ENCODE measurements around the gene ARSK. TPM values are rescaled to one million over a fixed set of nuclear protein-coding genes. Genes with fewer than 3 reads are reported as not detected.

ARSK gene
- total and polyA plus RNA-seq, 10 of the 15 experiments (the other 5 are each of a cell fraction or from before 2014, with no cell fraction given): 1.6 to 9.5 (median 5.8) TPM

GRCh38 chr5:95647886-95648860 is 93.3 kb downstream of the ARSK start:
- POLR2A ChIA-PET: interaction anchor here (0.6 to 2.0 kb wide), 7 partner anchors 82 to 901 kb away, joined by 4 to 12 read pairs (median 7); partner anchors contain the start of genes GLRX and RHOBTB3
- Histone ChIP-seq H3K79me2 (ENCODE audit: control insufficient read depth, insufficient read depth, low read length) (no peaks in the 10 kb centered on the region), H3K27ac (ENCODE audit: control insufficient read depth, insufficient read depth) (no peak overlapping the region), H4K20me1 (ENCODE audit: control insufficient read depth, insufficient read depth) (no peaks in the 10 kb centered on the region), H3K9me3 (replicated peaks; ENCODE audit: control insufficient read depth, insufficient read depth, low read length) (no peaks in the 10 kb centered on the region), H3K27me3 (replicated peaks in 1 of 2; ENCODE audit: control insufficient read depth in 2 of 2, insufficient read depth in 2 of 2, low read length in 1 of 2) (no peaks in the 10 kb centered on the region), H3K9ac (ENCODE audit: control insufficient read depth, insufficient read depth, low read length) (no peak overlapping the region), H3K4me3 (0 out of 2 replicates have a peak overlapping the region, but pooled peaks have one; percentile 26), H3K36me3 (ENCODE audit: control insufficient read depth in 2 of 2, insufficient read depth in 2 of 2, low read length in 1 of 2) (no peaks in the 10 kb centered on the region), H3K4me1 (ENCODE audit: control insufficient read depth, insufficient read depth, low read length) (peaks cover 5% of the 10 kb centered on the region), H2AFZ (ENCODE audit: control insufficient read depth, low read depth, low read length) (peak overlapping the region; percentile 24; the same call in 1 of the 2 replicates), H3K4me2 (ENCODE audit: control insufficient read depth, insufficient read depth) (peak overlapping the region; percentile 54)
- no TSS peak for BruUV-seq (replicated peaks)
- SMC1A ChIA-PET (ENCODE audit: uncharacterized antibody, unreplicated experiment): interaction anchor here (0.6 to 7.6 kb wide), 15 partner anchors 11 to 1025 kb away, joined by 3 to 168 read pairs (median 7); partner anchors contain the start of gene GLRX
- RAD21 ChIA-PET (ENCODE audit: unreplicated experiment): interaction anchor here (0.6 to 7.4 kb wide), 10 partner anchors 15 to 221 kb away, joined by 3 to 98 read pairs (median 6); partner anchors contain the start of gene RHOBTB3
- ATAC-seq (peak; percentile 12; the same call in 2 of the 3 replicates), DNase-seq (ENCODE audit: low read depth, low spot score) (no peak), FAIRE-seq (no peak)
- TF ChIP-seq SMC3 (IDR thresholded peaks at IDR 0.05; ENCODE audit: borderline replicate concordance, low read length) (no peak), SPI1 (IDR thresholded peaks at IDR 0.05; ENCODE audit: borderline replicate concordance, insufficient read depth, low read depth, low read length) (peak; percentile 21; the same call in 1 of the 2 replicates), PKNOX1 (IDR thresholded peaks at IDR 0.05) (peak; percentile 23; the same call in 1 of the 2 replicates), BACH1 (IDR thresholded peaks at IDR 0.05; ENCODE audit: borderline replicate concordance) (peak; percentile 50; the same call in 1 of the 2 replicates)
- WGBS (ENCODE audit: insufficient coverage, insufficient replicate concordance, low lambda C conversion rate, missing lambda C conversion rate): 15% methylated on average over 12 of the region's 12 CpGs
- CTCF ChIA-PET: interaction anchor here (0.6 to 8.5 kb wide), 4 partner anchors 16 to 197 kb away, joined by 3 to 206 read pairs (median 56); no protein-coding TSS in a partner anchor
- intact Hi-C loops (cut with micrococcal nuclease; ENCODE audit: unreplicated experiment): loop anchor here (2.0 to 10.0 kb wide), 3 partner anchors 81 to 687 kb away; no protein-coding TSS in a partner anchor
- in situ Hi-C loops (cut with MboI): no loop called here

Measured in GM12878 (cell line).